Putamen (tissue), 1 donor: ENCODE measurements around the gene CRIP1.

Source experiments
- DNase-seq: peaks from one replicate; pipeline ENCODE4 v3.0.0-alpha.2; 2016; ENCODE audit warnings: low spot score

The CRIP1 gene

GRCh38 chr14:105533391-105533790, 46.7 kb downstream of the CRIP1 start:
- DNase-seq = no peak

GRCh38 chr14:105533811-105534498, 47.3 kb downstream of the CRIP1 start:
- no peak for DNase-seq

DNA sequence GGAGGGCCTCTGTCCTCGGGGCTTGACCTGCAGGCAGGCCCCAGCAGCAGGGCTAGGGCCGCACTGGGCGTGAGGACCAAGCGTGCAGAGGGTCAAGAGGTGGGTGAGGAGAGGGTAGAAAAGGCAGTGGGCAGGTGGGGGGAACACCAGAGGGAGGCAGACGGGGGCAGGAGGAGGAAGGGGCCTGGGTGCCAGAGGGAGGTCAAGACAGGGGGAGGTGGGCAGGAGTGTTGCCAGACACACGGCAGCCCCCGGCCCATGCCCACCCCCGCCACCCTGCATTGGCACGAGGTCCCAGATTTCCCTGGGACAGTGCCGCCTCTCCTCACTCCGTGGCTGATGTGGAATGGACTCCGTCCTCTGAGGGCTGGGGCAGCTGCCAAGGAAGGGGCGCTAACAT, 47.9 kb downstream of the CRIP1 start:
- DNase-seq = no peak

- no peak for DNase-seq
Observed at GRCh38 chr14:105536051-105536450, 49.4 kb downstream of the CRIP1 start.

- no peak for DNase-seq
Observed at GRCh38 chr14:105536691-105537579, 50.2 kb downstream of the CRIP1 start.

DNA sequence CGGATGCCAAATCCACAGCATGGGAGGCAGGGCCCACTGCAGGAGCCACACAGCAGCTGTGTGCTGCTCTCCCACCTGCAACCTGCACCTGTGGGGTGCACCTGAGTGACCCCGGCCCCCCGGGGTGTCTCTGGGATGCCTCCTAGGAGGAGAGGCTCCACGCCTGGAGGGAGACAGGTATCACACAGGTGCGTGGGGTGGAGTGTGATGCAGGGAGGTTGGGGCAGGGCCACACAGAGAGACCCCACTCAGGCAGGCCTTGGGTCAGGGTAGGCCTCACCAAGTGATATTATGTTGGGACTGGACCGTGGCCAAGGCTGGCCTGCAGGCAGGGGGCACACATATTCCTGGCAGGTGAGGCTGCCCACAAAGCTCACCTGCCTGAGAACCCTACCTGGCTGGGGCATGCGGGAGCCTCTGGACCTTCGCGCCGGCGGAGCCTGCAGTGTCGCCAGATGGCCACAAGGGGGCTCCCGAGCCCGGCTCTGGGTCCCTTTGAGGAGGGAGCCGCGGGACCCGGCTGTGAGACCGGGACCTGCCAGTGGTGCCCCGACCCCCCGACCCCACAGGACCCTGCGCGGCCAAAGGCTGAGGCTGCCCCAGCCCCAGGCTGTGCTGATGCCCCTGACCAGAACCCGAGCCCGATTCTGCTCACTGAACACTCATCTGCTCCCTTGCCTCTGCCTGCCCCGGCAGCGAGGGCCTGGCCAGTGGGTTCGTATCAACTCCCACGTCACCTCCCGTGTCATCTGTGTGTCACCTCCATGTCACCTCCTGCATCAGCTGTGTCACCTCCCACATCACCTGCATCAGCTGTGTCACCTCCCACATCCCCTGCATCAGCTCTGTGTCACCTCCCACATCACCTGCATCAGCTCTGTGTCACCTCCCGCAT, 51.1 kb downstream of the CRIP1 start:
- no peak for DNase-seq
